Measurements from ENCODE around the gene MYL3. TPM values are rescaled to one million over a fixed set of nuclear protein-coding genes. Genes with fewer than 3 reads are reported as not detected.

Gene MYL3
- polyA plus RNA-seq, 2 of the 4 experiments (the other 2 are of a cell fraction), result 0.25 TPM; not detected in 1

- no peak for DNase-seq (ENCODE audit: low read depth in 1 of 2, low spot score in 1 of 2)
- CTCF ChIA-PET, result interaction anchor here (1.8 kb wide), 1 partner anchor 18 kb away, joined by 5 read pairs; no protein-coding TSS in a partner anchor
- 58% methylated on average over 12 of the region's 12 CpGs for WGBS (ENCODE audit: missing lambda C conversion rate)
- Histone ChIP-seq H3K4me3 (no peak overlapping the region), H3K4me2 (no peak overlapping the region), H3K4me1 (no peaks in the 10 kb centered on the region), H3K27ac (no peak overlapping the region), H3K9me3 (no peaks in the 10 kb centered on the region)
- ATAC-seq, result peak in 1 of 2 experiments; percentile 63; a peak in 3 of 6 replicates
- FAIRE-seq, result no peak
- TF ChIP-seq ZSCAN20 (CRISPR knock-in tag; IDR thresholded peaks at IDR 0.05) (no peak), RAD21 (conservative IDR thresholded peaks at IDR 0.05 in 1 of 2, IDR thresholded peaks at IDR 0.05 in 1 of 2) (0 out of 5 replicates have a peak, but pooled peaks of 1 of the 2 experiments have one; percentile 11), KDM1A (IDR thresholded peaks at IDR 0.05; ENCODE audit: low read depth) (no peak), KDM5A (IDR thresholded peaks at IDR 0.05) (no peak), ELK1 (IDR thresholded peaks at IDR 0.05; ENCODE audit: low read depth, low read length) (no peak)
- POLR2A ChIA-PET, result no interaction called here
These were observed 14.8 kb downstream of the MYL3 start for GRCh38 chr3:46848271-46849044.

DNA sequence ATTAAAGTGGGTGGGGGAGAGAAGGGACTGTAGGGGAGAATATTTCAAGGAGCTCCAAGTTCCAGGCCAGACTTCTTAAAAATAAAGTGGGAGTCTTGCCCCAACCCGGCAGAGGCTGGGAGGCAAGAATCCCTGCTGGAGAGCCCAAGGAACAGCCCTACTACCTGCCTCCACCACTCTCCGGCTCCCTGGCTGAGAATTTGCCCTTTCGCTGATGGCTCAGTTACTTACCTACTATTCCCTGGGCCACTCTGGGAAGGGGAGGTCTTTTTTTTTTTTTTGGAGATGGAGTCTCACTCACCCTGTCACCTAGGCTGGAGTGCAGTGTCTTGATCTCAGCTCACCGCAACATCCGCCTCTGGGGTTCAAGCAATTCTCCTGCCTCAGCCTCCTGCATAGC, 15.5 kb downstream of the MYL3 start:
- no peak for FAIRE-seq
- DNase-seq (ENCODE audit: low read depth in 1 of 2, low spot score in 1 of 2), result no peak
- ChIA-PET POLR2A (no interaction called here), CTCF (interaction anchor here (0.6 to 1.8 kb wide), 4 partner anchors 11 to 488 kb away, joined by 3 to 5 read pairs (median 3); no protein-coding TSS in a partner anchor)
- H3K4me2 ChIP-seq, result no peak overlapping the region
- ATAC-seq, result no peak
- H3K4me1 ChIP-seq, result no peaks in the 10 kb centered on the region
- no peak overlapping the region for H3K27ac ChIP-seq
- TF ChIP-seq, protein P1, sequence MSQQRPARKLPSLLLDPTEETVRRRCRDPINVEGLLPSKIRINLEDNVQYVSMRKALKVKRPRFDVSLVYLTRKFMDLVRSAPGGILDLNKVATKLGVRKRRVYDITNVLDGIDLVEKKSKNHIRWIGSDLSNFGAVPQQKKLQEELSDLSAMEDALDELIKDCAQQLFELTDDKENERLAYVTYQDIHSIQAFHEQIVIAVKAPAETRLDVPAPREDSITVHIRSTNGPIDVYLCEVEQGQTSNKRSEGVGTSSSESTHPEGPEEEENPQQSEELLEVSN (IDR thresholded peaks at IDR 0.05; ENCODE audit: borderline replicate concordance, low read depth), result no peak
- no peak for TF ChIP-seq NFE2L2 (conservative IDR thresholded peaks at IDR 0.05; ENCODE audit: low read length)
- TF ChIP-seq NPAS2 (CRISPR knock-in tag; IDR thresholded peaks at IDR 0.05; ENCODE audit: borderline replicate concordance), result no peak
- TF ChIP-seq TP53 (CRISPR knock-in tag; IDR thresholded peaks at IDR 0.05), result no peak
- no peak for TF ChIP-seq RNF2 (IDR thresholded peaks at IDR 0.05; ENCODE audit: borderline replicate concordance, low read depth)
- TF ChIP-seq TFCP2L1 (CRISPR knock-in tag; IDR thresholded peaks at IDR 0.05), result no peak
- WGBS (ENCODE audit: missing lambda C conversion rate), result 94% methylated on average over 5 of the region's 5 CpGs
- no peaks in the 10 kb centered on the region for H3K9me3 ChIP-seq
- H3K4me3 ChIP-seq, result no peak overlapping the region

- no peak for ATAC-seq
- no peak overlapping the region for H3K4me2 ChIP-seq
- no peak for DNase-seq (ENCODE audit: low read depth in 1 of 2, low spot score in 1 of 2)
- no peak overlapping the region for H3K4me3 ChIP-seq
- POLR2A ChIA-PET, result no interaction called here
- FAIRE-seq, result no peak
- no peak overlapping the region for H3K27ac ChIP-seq
- WGBS (ENCODE audit: missing lambda C conversion rate), result 67% methylated on average over 6 of the region's 9 CpGs
- H3K4me1 ChIP-seq, result no peaks in the 10 kb centered on the region
- CTCF ChIA-PET, result interaction anchor here (0.6 to 1.6 kb wide), 4 partner anchors 10 to 489 kb away, joined by 3 read pairs; no protein-coding TSS in a partner anchor
- peaks cover 2% of the 10 kb centered on the region; the same call in 1 of the 3 replicates for H3K9me3 ChIP-seq
- TF ChIP-seq CBX8 (IDR thresholded peaks at IDR 0.05) (no peak), MAX (IDR thresholded peaks at IDR 0.05) (no peak), NR3C1 (IDR thresholded peaks at IDR 0.05) (no peak), PHF8 (IDR thresholded peaks at IDR 0.05; ENCODE audit: borderline replicate concordance, low read depth) (no peak), SMC3 (IDR thresholded peaks at IDR 0.05) (no peak), ZFP36 (IDR thresholded peaks at IDR 0.05; ENCODE audit: borderline replicate concordance, partially characterized antibody) (no peak), SREBF2 (IDR thresholded peaks at IDR 0.05) (no peak), FOXS1 (CRISPR knock-in tag; IDR thresholded peaks at IDR 0.05) (no peak), HDAC2 (IDR thresholded peaks at IDR 0.05) (no peak), HOXB13 (CRISPR knock-in tag; IDR thresholded peaks at IDR 0.05; ENCODE audit: low read depth) (no peak), CTCF (IDR thresholded peaks at IDR 0.05) (no peak), NPAS2 (CRISPR knock-in tag; IDR thresholded peaks at IDR 0.05; ENCODE audit: borderline replicate concordance) (no peak), CEBPB (IDR thresholded peaks at IDR 0.05) (no peak), GATA3 (IDR thresholded peaks at IDR 0.05; ENCODE audit: borderline replicate concordance) (no peak), JUN (IDR thresholded peaks at IDR 0.05) (no peak), EHF (CRISPR knock-in tag; IDR thresholded peaks at IDR 0.05) (no peak)
- TF ChIP-seq, protein P2, sequence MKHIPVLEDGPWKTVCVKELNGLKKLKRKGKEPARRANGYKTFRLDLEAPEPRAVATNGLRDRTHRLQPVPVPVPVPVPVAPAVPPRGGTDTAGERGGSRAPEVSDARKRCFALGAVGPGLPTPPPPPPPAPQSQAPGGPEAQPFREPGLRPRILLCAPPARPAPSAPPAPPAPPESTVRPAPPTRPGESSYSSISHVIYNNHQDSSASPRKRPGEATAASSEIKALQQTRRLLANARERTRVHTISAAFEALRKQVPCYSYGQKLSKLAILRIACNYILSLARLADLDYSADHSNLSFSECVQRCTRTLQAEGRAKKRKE (CRISPR knock-in tag; IDR thresholded peaks at IDR 0.05; ENCODE audit: low read depth), result no peak
- TF ChIP-seq, protein P3, sequence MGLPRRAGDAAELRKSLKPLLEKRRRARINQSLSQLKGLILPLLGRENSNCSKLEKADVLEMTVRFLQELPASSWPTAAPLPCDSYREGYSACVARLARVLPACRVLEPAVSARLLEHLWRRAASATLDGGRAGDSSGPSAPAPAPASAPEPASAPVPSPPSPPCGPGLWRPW (IDR thresholded peaks at IDR 0.05), result no peak
These were observed 16.4 kb downstream of the MYL3 start for GRCh38 chr3:46846624-46847542.

Measured in A549 (cell line).